Measurements from ENCODE around the gene CIZ1.

DNA sequence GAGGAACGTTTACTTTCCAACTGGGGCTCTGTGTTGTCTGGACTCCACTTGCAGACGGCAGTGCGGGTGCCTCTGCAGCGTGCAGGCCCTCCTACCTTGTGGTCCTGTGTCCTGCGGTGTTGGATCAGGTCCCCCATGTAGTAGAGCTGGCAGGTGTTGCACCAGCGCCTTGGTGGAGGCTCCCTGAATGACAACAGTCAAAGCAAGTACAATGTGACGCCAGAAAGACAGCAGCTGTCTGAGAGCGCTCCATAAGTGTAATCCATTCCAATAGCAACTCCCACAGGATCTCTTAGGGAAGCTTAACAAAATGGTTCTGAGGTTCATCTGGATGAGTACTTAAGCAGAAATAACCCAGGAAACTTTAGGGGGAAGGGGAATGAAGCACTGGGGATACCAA is 21.4 kb downstream of the CIZ1 start:
- TF ChIP-seq YY1 (IDR thresholded peaks at IDR 0.05; ENCODE audit: insufficient read depth, insufficient read length) = no peak
- TF ChIP-seq ZNF274 (IDR thresholded peaks at IDR 0.05; ENCODE audit: low read depth, low read length) = no peak
